ENCODE results near the gene FMC1. TPM values are rescaled to one million over a fixed set of nuclear protein-coding genes. Genes with fewer than 3 reads are reported as not detected.

Gene FMC1
- total RNA-seq, 1 experiment from 2014 or later, result 24.7 TPM

- peaks cover 90% of the 10 kb centered on the region for H3K79me2 ChIP-seq (ENCODE audit: low read length)
- no peaks in the 10 kb centered on the region for H3K27me3 ChIP-seq (ENCODE audit: low read length)
- no peak overlapping the region for H3K4me3 ChIP-seq (ENCODE audit: low read length)
- no peak overlapping the region for H3K4me2 ChIP-seq (ENCODE audit: low read depth, low read length, poor library complexity, severe bottlenecking)
- H3K9ac ChIP-seq (ENCODE audit: low read length), result no peak overlapping the region
- no peaks in the 10 kb centered on the region for H3K4me1 ChIP-seq (ENCODE audit: low read length)
- no peak overlapping the region for H2AFZ ChIP-seq (ENCODE audit: low read length)
- H3K9me2 ChIP-seq (replicated peaks; ENCODE audit: insufficient read depth, low read length), result no peaks in the 10 kb centered on the region
- H3K36me3 ChIP-seq (ENCODE audit: insufficient read depth, low read length), result peaks cover 59% of the 10 kb centered on the region
- peaks cover 5% of the 10 kb centered on the region; the same call in 1 of the 2 replicates for H4K20me1 ChIP-seq (ENCODE audit: insufficient read depth, low read depth, low read length)
- H3K9me3 ChIP-seq (ENCODE audit: low read length), result no peaks in the 10 kb centered on the region
- no peak overlapping the region for H3K27ac ChIP-seq (ENCODE audit: low read length)
- no peak for DNase-seq
These were observed 53.4 kb downstream of the FMC1 start for GRCh38 chr7:139394540-139394939.

Small RNA genes within 50 kb of the gene (small RNA-seq; reads per million reads assigned to genes)
- gene RNU6-206P, result not detected

Other genes with a start within 250 kb of the FMC1 start
- gene ZC3HAV1, start 231.6 kb upstream of the FMC1 start, total RNA-seq (2014; rRNA removed; shearing (Covaris generic); ENCODE audit: low replicate concordance), result 44.2 and 49.2 TPM in 2 replicates
- 5.6 and 8.9 TPM in 2 replicates for gene UBN2, start 110.1 kb upstream of the FMC1 start, total RNA-seq (2014; rRNA removed; shearing (Covaris generic); ENCODE audit: low replicate concordance)
- 66.2 and 82.0 TPM in 2 replicates for gene LUC7L2, start 18.6 kb downstream of the FMC1 start, total RNA-seq (2014; rRNA removed; shearing (Covaris generic); ENCODE audit: low replicate concordance)
- gene KLRG2, start 142.3 kb downstream of the FMC1 start, total RNA-seq (2014; rRNA removed; shearing (Covaris generic); ENCODE audit: low replicate concordance), result not detected in 2 replicates
- not detected in 2 replicates for gene CLEC2L, start 182.3 kb downstream of the FMC1 start, total RNA-seq (2014; rRNA removed; shearing (Covaris generic); ENCODE audit: low replicate concordance)

Data from Karpas-422 (cell line).